ENCODE measurements around the gene CYP2B6.

- TF ChIP-seq CTCF (IDR thresholded peaks at IDR 0.05) = no peak
- TF ChIP-seq POLR2A (IDR thresholded peaks at IDR 0.05) = no peak
These were observed 74.0 kb downstream of the CYP2B6 start for GRCh38 chr19:41064974-41065569.
